Epithelial cell of prostate (primary cell): ENCODE measurements around the gene DSCAML1.
"Not testable (repeated sequence)": the region's sequence is repeated elsewhere in the genome, so short reads cannot be mapped to it uniquely, and the experiment has no call there.

ENCODE experiments used
- DNase-seq: peaks from one replicate; pipeline ENCODE4 v3.0.0-alpha.2; 2011; ENCODE audit warnings: low read depth, low spot score
- H3K27ac ChIP-seq: fragments of 450-650 bp; 2 replicates; pipeline ENCODE4 v1.5.1; 2017; ENCODE audit warnings: mild to moderate bottlenecking

The DSCAML1 gene

DNA sequence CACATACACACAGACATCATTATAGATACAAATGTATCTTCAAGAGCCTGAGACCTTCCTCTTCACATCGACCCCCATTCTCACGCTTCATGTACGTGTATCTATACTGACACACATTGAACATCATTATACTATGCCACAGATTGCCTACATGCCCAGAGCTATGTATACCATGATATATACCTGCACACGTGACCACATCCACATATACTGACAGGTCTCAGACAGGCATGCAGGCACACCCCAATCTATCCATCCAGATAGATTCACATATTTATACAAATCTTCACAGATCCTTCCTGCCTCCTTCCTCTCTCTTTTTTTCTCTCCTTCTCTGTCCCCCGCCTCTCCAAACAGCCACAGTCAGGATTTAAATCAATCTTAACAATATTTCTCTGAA, 329.2 kb downstream of the DSCAML1 start:
- no peak overlapping the region for H3K27ac ChIP-seq
- no peak for DNase-seq

DNA sequence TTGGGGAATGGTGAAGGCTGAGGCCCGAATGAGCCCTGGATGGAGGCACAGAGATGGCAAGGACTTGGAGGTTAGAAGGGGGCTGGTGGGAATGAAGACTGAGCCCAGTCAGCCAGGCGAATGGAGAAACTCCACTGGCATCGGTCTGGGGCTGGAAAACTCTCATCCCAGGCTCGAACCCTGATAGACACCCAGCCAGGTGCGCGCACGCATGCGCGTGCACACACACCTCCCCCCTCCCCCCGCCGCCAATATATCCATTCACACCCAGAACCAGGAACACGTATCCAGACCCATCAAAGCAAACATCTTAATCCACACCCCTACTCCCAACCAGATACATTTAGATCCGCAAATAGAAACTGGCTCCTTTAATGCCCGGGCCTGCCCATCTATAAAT, 330.1 kb downstream of the DSCAML1 start:
- DNase-seq: no peak
- H3K27ac ChIP-seq: no peak overlapping the region

DNA sequence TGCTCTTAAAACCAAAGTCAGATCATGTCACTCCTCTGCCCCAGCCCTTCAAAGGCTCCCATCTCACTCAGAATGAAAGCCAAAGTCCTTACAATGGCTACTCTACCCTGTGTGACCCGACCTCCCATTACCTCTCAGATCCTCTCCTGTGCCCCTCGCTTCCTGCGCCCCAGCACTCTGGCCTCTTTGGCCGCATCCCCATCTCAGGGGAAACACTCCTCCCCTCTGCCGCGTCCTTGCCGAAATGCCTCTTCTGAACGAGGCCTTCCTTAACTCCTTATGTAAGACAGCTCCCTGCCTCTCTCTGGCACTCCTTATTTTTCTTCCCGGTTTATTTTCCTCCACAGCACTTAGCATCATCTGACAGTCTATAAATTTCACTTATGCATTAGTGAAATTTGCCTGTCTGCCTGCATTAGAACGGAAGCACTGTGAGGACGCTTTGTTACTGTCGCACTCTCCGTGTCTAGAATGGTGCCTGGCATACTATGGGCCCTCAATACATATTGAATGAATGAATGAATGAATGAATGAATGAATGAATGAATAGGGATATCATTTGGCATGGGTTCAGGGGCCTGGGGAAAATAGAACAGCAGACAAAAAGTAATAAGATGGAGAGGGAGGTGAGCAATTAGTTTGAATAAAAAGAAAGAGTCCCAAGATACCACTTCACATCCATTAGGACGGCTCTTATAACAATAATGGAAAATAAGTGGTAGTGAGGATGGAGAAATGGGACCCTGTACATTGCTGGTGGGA, 331.6 kb downstream of the DSCAML1 start:
- no peak for DNase-seq
- H3K27ac ChIP-seq: no peak overlapping the region

DNA sequence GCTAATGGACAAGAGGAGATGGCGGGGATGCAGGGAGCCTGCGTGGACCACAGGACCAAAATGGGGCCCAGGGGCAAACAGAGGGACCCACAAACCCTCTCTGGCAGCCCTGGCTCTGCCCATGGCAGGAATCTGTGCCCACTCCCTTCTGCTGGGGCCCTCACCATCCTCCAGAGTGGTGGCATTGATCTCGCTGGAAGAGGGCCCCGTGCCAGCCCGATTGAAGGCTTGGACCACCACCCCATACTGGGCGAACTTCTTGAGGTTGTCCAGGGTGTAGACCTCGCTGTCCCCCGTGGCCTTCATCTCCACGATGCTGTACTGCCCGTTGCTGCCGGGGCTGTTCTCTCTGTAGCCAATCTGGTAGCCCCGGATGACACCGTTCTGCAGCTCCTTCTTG, 332.2 kb downstream of the DSCAML1 start:
- DNase-seq: no peak
- no peak overlapping the region for H3K27ac ChIP-seq

DNA sequence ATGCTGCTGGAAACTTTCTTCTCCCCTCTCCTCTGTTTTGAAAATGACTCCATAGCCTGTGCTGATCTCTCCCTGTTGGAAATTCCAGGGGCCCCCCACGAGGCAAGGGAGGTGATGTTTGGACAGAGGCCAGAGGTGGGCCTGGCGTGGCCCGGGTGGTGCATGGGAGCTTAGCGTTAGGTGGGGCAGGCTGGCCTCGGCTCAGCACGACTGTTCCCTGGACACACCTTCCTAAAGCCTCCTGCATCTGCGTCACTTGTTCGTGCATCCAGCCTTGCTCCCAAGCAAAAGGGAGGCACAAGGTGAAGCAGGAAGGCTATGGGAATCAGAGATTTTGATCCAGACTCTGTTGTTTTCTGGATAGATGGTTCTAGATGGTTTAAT, 334.2 kb downstream of the DSCAML1 start:
- no peak overlapping the region for H3K27ac ChIP-seq
- DNase-seq: no peak

DNA sequence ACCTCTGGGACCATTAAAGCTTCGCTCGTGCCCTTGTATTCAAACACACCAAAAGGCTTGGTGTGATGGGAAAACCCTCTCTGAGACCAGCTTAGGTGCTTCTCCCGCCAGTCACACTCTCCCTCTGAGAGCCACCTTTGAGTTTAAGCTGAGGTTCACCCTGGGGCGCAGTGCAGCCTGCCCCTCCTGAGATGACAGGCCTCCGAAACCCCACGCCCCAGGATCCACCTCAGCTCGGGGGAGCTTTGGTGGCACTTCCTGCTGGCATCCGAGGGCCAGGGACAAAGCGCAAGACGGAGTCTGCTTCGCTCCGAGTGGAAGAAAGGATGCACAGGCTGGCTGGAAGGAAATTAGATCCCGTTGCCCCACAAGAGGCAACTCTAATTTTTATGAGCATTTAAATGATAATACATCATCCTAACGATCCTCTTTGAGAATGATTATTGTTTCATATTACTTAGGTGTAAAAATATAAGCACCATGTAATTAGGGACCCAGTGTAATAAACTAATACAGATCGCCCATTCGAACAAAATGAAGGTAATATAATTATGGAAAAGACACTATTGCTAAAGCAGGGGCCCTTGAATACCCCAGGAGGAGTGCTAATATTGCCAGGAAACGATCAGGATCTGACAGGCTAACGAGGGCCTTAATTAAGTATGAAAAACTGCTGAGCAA, 334.7 kb downstream of the DSCAML1 start:
- no peak for DNase-seq
- no peak overlapping the region for H3K27ac ChIP-seq

DNA sequence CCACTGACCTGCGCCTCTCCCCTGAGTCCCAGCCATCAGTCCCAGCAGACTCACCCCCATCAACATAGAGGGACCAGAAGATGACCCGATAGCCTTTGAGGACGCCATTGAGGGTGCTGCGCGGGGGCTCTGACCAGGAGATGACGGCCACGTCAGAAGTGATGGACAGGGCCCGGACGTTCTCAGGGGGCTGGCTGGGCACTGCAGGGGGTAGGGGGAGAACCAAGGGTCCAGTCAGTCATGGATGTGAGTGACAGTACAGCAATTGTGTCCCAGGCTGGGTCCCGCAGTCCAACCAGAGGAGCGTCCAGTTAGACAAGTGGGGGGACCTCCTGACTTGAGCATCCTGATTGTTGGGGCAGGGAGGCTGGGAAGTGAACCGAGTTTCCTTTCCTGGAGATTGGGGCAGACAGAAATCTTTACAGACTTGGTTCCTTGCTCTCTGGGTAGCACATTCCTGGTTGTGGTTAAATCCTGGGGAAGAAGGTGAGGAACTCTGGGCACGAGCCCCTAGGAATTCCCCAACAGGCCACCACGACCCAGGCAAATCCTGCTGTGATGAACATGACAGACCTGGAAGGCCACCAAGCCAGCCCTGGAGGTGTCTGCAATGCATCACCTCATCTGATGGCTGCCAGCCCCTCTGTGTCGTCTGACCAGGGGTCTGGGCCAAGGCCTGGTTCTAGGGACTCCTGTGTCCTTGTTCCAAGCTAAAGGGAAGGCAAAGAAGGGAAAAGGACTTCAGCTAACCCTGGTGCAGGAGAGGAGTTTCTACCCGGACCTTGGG, 335.4 kb downstream of the DSCAML1 start:
- no peak overlapping the region for H3K27ac ChIP-seq
- no peak for DNase-seq

DNA sequence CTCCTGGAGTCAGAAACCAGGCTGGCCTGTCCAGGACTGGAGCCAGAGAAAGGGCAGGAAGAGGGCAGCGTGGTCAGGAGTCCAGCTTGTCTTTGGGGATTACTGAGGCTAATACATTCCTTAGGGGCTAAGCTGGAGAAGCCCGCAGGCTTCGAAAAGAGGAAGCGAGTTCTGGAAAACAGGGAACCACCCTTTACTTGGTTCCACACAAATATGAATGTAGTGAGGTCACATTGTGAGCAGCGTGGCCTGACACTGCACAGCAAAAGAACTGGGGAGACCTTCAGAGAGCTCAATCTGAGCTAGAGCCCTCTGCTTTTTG, 337.1 kb downstream of the DSCAML1 start:
- no peak for DNase-seq
- H3K27ac ChIP-seq: no peak overlapping the region

DNA sequence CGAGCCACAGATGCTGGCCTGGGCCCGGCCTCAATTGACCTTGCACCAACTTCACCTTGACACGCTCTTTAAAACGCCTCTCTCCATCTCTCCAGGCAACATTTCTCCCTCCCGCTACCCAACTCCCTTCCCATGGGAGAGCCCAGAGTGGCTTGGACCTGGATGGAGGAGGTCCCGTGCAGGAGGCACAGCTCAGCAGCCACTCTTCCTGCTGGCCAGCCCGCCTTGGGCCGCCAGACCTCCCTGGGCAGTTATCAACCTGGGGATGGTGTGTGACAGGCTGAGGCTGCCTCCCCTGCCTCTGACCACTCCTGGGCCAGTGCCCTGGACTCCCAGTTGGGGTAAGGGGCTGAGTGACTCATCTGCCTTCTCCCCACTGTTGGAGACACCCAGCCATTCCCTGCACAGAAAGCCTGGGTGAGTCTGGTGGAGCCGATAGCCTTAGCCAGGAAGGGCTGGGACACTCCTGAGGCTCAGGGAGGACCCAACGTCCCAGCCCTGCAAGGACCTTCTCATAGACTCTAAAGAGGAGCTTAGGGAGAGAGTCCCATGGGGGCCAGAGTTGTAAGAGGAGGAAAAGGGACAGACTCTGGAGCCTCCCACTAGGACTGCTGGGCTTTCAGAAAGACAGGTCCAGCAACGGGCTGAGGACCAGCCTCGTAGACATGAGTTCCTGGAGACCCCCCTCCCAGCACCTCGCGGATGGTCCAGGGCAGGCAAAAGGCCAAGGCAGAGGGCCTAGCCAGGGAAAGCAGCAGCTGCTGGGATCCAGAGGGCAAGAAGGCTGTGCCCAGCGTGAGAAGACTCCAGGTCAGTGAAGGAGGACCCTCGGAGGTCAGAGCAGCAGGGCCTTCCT, 337.7 kb downstream of the DSCAML1 start:
- DNase-seq: no peak
- H3K27ac ChIP-seq: no peak overlapping the region

DNA sequence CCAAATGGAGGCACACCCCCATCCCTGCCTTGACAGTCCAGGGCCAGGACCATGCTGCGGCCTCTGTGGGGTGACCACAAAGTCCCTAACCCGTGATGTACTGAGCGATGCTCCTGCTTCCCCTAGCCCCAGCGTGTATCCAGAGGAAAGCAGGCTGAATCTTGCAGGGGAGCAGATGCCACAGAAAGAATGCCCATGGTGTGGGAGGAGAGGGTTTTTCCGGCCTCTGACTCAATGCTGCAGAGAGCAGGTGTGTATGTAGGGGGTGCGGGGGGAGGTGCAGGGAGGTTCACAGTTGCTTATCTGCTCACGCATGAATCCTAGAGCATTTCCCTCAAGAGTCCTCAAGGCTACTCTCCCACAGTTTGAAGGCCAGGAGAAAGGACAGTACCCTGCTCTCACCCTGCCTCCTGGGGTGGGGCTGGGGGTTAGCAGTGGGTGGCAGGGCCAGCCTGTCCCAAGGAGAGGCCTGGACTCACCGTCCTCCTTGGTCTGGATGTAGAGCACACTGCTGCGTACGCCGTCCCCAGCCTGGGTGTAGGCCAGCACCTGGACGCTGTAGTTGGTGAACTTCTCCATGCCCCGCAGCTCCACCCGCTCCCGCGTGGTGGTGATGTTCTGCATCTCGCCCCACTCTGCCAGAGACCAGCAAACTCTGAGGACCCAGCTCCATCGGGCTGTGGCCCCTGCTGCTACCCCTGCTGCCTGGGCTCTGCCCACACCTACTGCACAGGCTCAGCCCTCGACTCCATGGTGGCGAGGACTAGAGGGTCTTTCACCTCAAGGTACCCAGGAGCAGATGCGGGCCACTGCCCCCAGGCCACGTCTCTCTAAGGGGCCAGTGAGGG, 338.5 kb downstream of the DSCAML1 start:
- no peak for DNase-seq
- H3K27ac ChIP-seq: no peak overlapping the region

DNA sequence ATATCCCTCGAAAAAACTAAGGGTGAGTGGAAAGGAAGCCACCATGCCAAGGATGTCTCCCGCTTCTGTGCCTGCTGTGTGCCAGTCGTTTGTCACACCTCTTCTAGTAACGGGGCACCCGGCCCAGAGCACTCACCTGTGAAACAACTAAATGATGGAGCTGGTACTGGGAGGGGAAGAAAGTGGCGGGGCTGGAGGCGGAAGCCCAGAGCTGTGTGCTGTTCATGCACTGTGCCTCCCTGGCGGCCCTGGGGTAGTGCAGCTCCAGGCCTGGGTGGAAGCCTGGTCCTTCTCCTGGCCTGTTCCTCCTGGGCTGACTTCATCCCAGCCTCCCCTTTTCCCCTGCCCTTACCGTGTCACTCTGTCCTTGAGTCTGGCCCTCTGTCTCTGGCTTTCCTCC, 339.2 kb downstream of the DSCAML1 start:
- no peak overlapping the region for H3K27ac ChIP-seq
- no peak for DNase-seq

DNA sequence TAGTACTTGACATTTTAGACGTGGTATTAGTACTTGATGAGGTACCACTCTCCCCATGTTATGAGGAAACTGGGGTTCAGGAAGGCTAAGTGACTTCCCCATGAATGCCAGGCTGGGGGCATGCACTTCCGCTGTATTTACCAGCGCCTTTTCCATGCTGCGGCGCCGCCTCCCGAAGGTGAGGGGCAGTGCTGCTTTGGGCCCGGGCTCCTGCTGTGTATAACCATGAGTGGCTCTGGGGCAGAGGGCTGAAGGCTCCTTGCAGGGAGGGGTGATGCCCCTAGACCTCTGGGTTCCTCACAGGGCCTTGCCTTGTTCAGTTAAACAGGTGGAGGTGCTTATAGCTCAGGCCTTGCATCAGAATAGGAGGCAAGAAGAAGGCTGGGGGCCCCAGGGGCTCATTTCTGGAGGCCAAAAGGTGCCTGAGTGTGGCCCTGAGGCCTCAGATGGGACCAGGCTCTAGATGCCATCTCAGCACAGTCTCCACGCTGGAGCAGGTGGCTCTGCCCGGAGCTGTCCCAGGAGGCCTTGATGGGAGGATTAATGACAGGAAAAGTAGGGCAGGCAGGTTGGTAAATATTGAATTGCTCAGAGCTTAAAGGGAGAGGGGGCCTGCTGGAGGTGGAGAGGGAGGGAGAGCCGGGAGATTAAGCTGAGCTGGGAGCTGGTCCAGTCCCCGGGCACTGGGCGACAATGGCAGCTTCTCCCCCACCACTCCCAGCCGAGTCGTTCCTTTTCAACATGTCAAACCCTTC, 339.8 kb downstream of the DSCAML1 start:
- no peak for DNase-seq
- no peak overlapping the region for H3K27ac ChIP-seq

DNA sequence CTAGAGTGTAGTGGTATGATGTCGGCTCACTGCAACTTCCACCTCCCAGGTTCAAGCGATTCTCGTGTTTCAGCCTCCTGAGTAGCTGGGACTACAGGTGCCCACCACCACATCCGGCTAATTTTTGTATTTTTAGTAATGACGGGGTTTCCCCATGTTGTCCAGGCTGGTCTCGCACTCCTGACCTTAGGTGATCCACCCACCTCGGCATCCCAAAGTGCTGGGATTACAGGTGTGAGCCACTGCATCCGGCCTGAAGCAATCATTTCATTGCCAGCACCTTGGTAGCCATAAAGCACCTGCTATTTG, 340.3 kb downstream of the DSCAML1 start:
- not testable (repeated sequence) for H3K27ac ChIP-seq, DNase-seq

DNA sequence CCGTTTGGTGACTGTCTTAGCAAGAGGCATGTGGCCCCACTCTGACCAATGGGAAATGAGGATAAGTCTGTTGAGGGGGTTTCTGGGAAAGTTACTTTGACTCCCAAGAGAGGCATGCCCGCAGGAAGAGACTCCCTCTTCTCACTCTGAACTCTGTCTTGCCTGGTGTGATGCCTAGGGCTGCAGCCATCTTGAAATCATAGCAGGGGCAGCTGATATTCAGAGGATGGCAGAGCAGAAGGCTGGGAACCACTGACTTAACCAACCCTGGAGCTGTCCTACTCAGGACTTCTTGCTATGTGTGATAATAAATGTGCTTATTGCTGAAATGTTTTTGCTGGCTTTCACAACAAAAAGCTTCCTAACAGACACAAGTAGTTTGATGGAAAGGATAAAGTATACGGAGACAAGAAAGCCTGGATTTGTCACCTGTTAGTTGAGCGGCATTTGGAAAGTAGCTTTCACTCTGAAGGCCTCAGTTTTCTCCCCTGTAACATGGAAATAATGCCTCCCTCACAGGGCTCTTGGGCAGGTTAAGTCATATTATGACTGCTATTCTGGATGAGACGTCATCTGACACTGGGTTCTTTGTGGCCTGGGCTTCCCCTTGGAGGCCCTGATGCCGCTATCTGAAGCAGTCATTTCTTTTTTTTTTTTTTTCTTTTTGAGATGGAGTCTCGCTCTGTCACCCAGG, 340.8 kb downstream of the DSCAML1 start:
- H3K27ac ChIP-seq: no peak overlapping the region
- no peak for DNase-seq

DNA sequence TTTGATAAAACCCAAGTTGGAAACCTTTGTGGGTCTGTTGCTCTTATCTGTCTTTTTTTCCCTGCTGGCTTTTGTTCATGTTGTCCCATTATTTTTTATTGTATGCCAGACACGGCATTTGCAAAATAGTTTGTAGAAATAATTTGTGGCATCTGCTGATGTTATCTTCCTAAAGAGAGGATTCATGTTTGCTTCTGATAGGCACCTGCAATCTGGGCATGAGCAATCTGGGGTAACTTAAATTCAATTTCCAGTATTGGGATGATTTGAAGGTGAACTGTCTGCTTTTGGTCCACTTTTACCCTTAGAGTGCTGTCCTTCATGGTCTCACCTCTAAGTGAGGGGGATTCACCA, 342.5 kb downstream of the DSCAML1 start:
- no peak overlapping the region for H3K27ac ChIP-seq
- DNase-seq: no peak

DNA sequence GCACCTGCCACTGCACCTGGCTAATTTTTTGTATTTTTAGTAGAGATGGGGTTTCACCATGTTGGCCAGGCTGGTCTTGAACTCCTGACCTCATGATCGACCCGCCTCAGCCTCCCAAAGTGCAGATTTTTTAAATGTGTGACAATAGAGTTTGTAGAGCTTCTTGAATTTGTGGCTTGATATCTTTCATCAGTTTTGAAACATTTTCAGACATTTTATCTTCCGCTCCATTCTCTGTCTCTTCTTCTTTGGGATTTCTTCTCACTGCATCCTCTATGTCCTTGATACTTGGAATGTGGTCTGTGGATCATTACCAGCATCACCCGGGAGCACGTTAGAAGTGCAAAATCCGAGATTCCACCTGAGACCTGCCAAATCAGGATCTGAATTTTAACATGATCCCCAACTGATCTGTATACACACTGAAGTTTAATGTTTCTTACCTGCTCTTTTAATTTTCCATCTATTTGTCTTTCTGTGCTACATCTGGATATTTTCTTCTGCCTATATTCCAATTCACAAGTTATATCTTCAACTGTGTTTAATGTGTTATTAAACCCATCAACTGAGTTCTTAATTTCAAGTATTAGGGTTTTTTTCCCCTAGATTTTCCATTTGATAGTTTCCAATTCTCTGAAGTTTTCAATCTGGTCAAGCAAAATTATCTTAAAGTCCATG, 343.0 kb downstream of the DSCAML1 start:
- no peak overlapping the region for H3K27ac ChIP-seq
- no peak for DNase-seq

DNA sequence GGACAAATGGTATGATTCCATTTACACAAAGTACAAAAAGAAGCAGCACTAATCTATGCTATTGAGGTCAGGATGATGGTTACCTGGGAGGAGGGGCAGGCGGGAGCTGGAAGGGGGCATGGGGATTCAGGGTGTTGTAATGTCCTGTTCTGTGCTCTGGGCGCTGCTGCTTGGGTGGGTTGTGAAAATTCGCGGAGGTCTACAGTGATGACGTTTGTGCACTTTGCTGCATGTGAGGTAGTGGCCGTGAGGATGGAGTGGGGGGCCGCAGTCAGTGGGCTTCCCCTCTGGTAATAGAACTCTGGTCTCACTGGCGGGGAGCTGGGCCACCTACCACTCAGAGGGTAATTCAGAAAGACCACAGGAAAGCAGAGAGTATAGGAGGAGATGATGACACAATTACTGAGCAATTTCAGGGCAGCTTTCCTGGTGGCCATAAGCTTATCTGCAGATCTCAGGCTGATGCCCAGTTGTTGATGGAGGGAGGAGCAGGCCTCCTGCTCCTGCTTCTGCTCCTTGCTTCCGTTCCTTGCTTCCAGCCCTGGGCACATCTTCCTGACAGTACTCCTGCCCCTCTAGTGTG, 347.8 kb downstream of the DSCAML1 start:
- DNase-seq: no peak
- H3K27ac ChIP-seq: no peak overlapping the region
